Measurements from ENCODE around the gene LAYN. TPM values are rescaled to one million over a fixed set of nuclear protein-coding genes. Genes with fewer than 3 reads are reported as not detected.

The LAYN gene
- total RNA-seq, 1 experiment from 2014 or later, result 3.7 TPM

DNA sequence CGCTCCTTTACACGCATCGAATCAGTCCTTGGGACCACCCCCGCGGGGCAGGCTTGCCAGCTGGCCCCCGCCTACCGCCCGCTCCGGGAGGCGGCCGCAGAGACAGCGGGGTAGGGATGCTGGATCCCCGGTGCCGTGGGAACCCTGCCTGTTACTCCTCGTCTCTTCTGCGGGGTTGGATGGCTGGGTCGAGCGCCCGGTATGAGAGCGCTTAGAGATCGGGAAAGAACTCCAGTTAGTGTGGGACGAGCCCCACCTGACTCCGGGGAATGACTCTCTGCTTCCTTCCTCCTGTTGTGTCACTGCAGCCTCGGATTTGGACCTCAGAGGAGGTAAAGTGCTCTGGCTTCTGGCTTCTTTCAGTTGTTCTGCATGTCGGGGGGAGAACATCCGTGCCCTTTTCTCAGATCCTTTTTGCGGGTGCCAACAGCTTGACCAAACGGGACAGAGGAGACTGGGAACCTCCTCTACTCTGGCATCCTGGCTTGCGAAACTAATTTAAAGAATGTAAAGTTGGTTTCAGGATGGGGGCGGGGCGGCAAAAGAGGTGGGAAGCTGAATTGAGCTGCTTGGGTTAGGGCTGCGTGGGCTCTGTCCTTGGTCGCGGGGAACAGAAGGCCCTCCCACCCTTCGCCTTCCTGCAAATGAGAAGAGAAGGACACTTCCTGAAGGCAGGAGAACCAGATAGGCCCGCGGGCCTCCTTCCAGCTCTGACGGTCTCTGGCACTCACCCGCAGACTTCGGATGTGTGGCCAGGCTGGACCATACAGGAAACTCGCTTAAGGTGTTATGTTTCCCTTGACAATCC, 938 bp downstream of the LAYN start:
- Mint-ChIP-seq H3K27ac (no peak overlapping the region; the same call in 1 of the 2 replicates), H3K27me3 (ENCODE audit: low read depth) (peaks cover 72% of the 10 kb centered on the region), H3K4me3 (peak overlapping the region; percentile 81), H3K4me1 (peaks cover 30% of the 10 kb centered on the region), H3K36me3 (no peaks in the 10 kb centered on the region), H3K9me3 (peaks cover 3% of the 10 kb centered on the region; the same call in 1 of the 2 replicates)
- DNase-seq (ENCODE audit: low spot score) (peak; percentile 59), ATAC-seq (peak; percentile 63)
- ChIA-PET POLR2A (interaction anchor here (0.6 to 1.0 kb wide), 2 partner anchors 29 kb away, joined by 3 read pairs; partner anchors contain the start of gene BTG4), CTCF (interaction anchor here (0.6 to 1.7 kb wide), 5 partner anchors 27 to 385 kb away, joined by 3 to 8 read pairs (median 4); partner anchors contain the start of genes BTG4 and HOATZ)
- TF ChIP-seq, protein P1, sequence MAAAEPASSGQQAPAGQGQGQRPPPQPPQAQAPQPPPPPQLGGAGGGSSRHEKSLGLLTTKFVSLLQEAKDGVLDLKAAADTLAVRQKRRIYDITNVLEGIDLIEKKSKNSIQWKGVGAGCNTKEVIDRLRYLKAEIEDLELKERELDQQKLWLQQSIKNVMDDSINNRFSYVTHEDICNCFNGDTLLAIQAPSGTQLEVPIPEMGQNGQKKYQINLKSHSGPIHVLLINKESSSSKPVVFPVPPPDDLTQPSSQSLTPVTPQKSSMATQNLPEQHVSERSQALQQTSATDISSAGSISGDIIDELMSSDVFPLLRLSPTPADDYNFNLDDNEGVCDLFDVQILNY (CRISPR knock-in tag; IDR thresholded peaks at IDR 0.05), result no peak
- TF ChIP-seq, protein P2, sequence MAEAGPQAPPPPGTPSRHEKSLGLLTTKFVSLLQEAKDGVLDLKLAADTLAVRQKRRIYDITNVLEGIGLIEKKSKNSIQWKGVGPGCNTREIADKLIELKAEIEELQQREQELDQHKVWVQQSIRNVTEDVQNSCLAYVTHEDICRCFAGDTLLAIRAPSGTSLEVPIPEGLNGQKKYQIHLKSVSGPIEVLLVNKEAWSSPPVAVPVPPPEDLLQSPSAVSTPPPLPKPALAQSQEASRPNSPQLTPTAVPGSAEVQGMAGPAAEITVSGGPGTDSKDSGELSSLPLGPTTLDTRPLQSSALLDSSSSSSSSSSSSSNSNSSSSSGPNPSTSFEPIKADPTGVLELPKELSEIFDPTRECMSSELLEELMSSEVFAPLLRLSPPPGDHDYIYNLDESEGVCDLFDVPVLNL (CRISPR knock-in tag; IDR thresholded peaks at IDR 0.05; ENCODE audit: borderline replicate concordance, low read depth), result no peak
- 0 out of 2 replicates have a peak, but pooled peaks have one; percentile 15 for TF ChIP-seq ZNF423 (CRISPR knock-in tag; IDR thresholded peaks at IDR 0.05)
- TF ChIP-seq, protein P3, sequence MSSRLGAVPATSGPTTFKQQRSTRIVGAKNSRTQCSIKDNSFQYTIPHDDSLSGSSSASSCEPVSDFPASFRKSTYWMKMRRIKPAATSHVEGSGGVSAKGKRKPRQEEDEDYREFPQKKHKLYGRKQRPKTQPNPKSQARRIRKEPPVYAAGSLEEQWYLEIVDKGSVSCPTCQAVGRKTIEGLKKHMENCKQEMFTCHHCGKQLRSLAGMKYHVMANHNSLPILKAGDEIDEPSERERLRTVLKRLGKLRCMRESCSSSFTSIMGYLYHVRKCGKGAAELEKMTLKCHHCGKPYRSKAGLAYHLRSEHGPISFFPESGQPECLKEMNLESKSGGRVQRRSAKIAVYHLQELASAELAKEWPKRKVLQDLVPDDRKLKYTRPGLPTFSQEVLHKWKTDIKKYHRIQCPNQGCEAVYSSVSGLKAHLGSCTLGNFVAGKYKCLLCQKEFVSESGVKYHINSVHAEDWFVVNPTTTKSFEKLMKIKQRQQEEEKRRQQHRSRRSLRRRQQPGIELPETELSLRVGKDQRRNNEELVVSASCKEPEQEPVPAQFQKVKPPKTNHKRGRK (CRISPR knock-in tag; IDR thresholded peaks at IDR 0.05; ENCODE audit: borderline replicate concordance), result no peak
- TF ChIP-seq, protein P4, sequence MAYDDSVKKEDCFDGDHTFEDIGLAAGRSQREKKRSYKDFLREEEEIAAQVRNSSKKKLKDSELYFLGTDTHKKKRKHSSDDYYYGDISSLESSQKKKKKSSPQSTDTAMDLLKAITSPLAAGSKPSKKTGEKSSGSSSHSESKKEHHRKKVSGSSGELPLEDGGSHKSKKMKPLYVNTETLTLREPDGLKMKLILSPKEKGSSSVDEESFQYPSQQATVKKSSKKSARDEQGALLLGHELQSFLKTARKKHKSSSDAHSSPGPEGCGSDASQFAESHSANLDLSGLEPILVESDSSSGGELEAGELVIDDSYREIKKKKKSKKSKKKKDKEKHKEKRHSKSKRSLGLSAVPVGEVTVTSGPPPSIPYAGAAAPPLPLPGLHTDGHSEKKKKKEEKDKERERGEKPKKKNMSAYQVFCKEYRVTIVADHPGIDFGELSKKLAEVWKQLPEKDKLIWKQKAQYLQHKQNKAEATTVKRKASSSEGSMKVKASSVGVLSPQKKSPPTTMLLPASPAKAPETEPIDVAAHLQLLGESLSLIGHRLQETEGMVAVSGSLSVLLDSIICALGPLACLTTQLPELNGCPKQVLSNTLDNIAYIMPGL (CRISPR knock-in tag; IDR thresholded peaks at IDR 0.05), result peak; percentile 33; the same call in 1 of the 2 replicates
- TF ChIP-seq SP1 (CRISPR knock-in tag; conservative IDR thresholded peaks at IDR 0.05), result 0 out of 2 replicates have a peak, but pooled peaks have one; percentile 15
- TF ChIP-seq, protein P5, sequence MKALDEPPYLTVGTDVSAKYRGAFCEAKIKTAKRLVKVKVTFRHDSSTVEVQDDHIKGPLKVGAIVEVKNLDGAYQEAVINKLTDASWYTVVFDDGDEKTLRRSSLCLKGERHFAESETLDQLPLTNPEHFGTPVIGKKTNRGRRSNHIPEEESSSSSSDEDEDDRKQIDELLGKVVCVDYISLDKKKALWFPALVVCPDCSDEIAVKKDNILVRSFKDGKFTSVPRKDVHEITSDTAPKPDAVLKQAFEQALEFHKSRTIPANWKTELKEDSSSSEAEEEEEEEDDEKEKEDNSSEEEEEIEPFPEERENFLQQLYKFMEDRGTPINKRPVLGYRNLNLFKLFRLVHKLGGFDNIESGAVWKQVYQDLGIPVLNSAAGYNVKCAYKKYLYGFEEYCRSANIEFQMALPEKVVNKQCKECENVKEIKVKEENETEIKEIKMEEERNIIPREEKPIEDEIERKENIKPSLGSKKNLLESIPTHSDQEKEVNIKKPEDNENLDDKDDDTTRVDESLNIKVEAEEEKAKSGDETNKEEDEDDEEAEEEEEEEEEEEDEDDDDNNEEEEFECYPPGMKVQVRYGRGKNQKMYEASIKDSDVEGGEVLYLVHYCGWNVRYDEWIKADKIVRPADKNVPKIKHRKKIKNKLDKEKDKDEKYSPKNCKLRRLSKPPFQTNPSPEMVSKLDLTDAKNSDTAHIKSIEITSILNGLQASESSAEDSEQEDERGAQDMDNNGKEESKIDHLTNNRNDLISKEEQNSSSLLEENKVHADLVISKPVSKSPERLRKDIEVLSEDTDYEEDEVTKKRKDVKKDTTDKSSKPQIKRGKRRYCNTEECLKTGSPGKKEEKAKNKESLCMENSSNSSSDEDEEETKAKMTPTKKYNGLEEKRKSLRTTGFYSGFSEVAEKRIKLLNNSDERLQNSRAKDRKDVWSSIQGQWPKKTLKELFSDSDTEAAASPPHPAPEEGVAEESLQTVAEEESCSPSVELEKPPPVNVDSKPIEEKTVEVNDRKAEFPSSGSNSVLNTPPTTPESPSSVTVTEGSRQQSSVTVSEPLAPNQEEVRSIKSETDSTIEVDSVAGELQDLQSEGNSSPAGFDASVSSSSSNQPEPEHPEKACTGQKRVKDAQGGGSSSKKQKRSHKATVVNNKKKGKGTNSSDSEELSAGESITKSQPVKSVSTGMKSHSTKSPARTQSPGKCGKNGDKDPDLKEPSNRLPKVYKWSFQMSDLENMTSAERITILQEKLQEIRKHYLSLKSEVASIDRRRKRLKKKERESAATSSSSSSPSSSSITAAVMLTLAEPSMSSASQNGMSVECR (CRISPR knock-in tag; IDR thresholded peaks at IDR 0.05; ENCODE audit: borderline replicate concordance), result peak; percentile 47; the same call in 1 of the 2 replicates
- TF ChIP-seq, protein P6, sequence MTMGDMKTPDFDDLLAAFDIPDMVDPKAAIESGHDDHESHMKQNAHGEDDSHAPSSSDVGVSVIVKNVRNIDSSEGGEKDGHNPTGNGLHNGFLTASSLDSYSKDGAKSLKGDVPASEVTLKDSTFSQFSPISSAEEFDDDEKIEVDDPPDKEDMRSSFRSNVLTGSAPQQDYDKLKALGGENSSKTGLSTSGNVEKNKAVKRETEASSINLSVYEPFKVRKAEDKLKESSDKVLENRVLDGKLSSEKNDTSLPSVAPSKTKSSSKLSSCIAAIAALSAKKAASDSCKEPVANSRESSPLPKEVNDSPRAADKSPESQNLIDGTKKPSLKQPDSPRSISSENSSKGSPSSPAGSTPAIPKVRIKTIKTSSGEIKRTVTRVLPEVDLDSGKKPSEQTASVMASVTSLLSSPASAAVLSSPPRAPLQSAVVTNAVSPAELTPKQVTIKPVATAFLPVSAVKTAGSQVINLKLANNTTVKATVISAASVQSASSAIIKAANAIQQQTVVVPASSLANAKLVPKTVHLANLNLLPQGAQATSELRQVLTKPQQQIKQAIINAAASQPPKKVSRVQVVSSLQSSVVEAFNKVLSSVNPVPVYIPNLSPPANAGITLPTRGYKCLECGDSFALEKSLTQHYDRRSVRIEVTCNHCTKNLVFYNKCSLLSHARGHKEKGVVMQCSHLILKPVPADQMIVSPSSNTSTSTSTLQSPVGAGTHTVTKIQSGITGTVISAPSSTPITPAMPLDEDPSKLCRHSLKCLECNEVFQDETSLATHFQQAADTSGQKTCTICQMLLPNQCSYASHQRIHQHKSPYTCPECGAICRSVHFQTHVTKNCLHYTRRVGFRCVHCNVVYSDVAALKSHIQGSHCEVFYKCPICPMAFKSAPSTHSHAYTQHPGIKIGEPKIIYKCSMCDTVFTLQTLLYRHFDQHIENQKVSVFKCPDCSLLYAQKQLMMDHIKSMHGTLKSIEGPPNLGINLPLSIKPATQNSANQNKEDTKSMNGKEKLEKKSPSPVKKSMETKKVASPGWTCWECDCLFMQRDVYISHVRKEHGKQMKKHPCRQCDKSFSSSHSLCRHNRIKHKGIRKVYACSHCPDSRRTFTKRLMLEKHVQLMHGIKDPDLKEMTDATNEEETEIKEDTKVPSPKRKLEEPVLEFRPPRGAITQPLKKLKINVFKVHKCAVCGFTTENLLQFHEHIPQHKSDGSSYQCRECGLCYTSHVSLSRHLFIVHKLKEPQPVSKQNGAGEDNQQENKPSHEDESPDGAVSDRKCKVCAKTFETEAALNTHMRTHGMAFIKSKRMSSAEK (CRISPR knock-in tag; IDR thresholded peaks at IDR 0.05; ENCODE audit: borderline replicate concordance), result no peak
- TF ChIP-seq TEAD4 (CRISPR knock-in tag; IDR thresholded peaks at IDR 0.05), result no peak
- no peak for TF ChIP-seq TCF7 (CRISPR knock-in tag; IDR thresholded peaks at IDR 0.05; ENCODE audit: low read depth)
- TF ChIP-seq, protein P7, sequence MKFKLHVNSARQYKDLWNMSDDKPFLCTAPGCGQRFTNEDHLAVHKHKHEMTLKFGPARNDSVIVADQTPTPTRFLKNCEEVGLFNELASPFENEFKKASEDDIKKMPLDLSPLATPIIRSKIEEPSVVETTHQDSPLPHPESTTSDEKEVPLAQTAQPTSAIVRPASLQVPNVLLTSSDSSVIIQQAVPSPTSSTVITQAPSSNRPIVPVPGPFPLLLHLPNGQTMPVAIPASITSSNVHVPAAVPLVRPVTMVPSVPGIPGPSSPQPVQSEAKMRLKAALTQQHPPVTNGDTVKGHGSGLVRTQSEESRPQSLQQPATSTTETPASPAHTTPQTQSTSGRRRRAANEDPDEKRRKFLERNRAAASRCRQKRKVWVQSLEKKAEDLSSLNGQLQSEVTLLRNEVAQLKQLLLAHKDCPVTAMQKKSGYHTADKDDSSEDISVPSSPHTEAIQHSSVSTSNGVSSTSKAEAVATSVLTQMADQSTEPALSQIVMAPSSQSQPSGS (CRISPR knock-in tag; IDR thresholded peaks at IDR 0.05; ENCODE audit: borderline replicate concordance, low read depth), result no peak
- TF ChIP-seq, protein P8, sequence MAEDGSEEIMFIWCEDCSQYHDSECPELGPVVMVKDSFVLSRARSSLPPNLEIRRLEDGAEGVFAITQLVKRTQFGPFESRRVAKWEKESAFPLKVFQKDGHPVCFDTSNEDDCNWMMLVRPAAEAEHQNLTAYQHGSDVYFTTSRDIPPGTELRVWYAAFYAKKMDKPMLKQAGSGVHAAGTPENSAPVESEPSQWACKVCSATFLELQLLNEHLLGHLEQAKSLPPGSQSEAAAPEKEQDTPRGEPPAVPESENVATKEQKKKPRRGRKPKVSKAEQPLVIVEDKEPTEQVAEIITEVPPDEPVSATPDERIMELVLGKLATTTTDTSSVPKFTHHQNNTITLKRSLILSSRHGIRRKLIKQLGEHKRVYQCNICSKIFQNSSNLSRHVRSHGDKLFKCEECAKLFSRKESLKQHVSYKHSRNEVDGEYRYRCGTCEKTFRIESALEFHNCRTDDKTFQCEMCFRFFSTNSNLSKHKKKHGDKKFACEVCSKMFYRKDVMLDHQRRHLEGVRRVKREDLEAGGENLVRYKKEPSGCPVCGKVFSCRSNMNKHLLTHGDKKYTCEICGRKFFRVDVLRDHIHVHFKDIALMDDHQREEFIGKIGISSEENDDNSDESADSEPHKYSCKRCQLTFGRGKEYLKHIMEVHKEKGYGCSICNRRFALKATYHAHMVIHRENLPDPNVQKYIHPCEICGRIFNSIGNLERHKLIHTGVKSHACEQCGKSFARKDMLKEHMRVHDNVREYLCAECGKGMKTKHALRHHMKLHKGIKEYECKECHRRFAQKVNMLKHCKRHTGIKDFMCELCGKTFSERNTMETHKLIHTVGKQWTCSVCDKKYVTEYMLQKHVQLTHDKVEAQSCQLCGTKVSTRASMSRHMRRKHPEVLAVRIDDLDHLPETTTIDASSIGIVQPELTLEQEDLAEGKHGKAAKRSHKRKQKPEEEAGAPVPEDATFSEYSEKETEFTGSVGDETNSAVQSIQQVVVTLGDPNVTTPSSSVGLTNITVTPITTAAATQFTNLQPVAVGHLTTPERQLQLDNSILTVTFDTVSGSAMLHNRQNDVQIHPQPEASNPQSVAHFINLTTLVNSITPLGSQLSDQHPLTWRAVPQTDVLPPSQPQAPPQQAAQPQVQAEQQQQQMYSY (CRISPR knock-in tag; IDR thresholded peaks at IDR 0.05), result 0 out of 2 replicates have a peak, but pooled peaks have one; percentile 2
